ENCODE measurements around the gene SOX15.
"Not testable (repeated sequence)": the region's sequence is repeated elsewhere in the genome, so short reads cannot be mapped to it uniquely, and the experiment has no call there.

Gene SOX15

GRCh38 chr17:7615265-7615747 lies 25.4 kb upstream of the SOX15 start:
- H3K4me3 Mint-ChIP-seq, result peak overlapping the region; percentile 93
- peak overlapping the region; percentile 94 for H3K27ac Mint-ChIP-seq
- H3K36me3 Mint-ChIP-seq, result peaks cover 3% of the 10 kb centered on the region
- H3K9me3 Mint-ChIP-seq, result no peaks in the 10 kb centered on the region
- H3K4me1 Mint-ChIP-seq, result peaks cover 37% of the 10 kb centered on the region
- no peaks in the 10 kb centered on the region for H3K27me3 Mint-ChIP-seq

GRCh38 chr17:7614425-7615264 lies 24.8 kb upstream of the SOX15 start, which contains the start of gene FXR2:
TSS of gene FXR2 (minus strand) at chr17:7614897. CDS start at chr17:7614532, 365 bp downstream.
- Mint-ChIP-seq H3K9me3 (no peaks in the 10 kb centered on the region), H3K36me3 (peaks cover 3% of the 10 kb centered on the region), H3K27ac (peak within 1 kb of the TSS; percentile 98), H3K27me3 (no peaks in the 10 kb centered on the region), H3K4me3 (peak within 1 kb of the TSS; percentile 99), H3K4me1 (peaks cover 39% of the 10 kb centered on the region)

- no peaks in the 10 kb centered on the region for H3K27me3 Mint-ChIP-seq
- no peaks in the 10 kb centered on the region for H3K9me3 Mint-ChIP-seq
- H3K27ac Mint-ChIP-seq, result peak overlapping the region; percentile 98
- peak overlapping the region; percentile 99 for H3K4me3 Mint-ChIP-seq
- peaks cover 4% of the 10 kb centered on the region for H3K36me3 Mint-ChIP-seq
- peaks cover 44% of the 10 kb centered on the region for H3K4me1 Mint-ChIP-seq
These were observed 24.0 kb upstream of the SOX15 start for GRCh38 chr17:7613769-7614424.

DNA sequence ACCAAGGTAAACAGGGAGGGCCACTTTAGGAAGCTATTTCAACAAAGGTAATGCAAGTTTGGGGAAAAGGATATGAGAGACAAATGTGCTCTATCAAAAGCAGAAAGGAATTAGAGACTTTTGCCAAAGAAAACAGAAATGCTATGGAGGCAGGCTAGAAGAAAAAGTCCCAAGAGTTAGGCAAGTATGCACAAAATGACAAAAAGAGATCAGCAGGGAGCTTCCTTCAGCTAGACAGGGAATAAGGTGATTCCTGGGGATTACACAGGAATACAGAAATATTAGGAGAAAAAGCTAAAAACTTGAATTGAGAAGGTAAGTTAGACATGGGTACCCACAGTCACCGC lies 22.4 kb upstream of the SOX15 start:
- Mint-ChIP-seq H3K4me1 (peaks cover 49% of the 10 kb centered on the region), H3K36me3 (peaks cover 4% of the 10 kb centered on the region), H3K9me3 (no peaks in the 10 kb centered on the region), H3K27ac (peak overlapping the region; percentile 76), H3K4me3 (peak overlapping the region; percentile 99), H3K27me3 (no peaks in the 10 kb centered on the region)

DNA sequence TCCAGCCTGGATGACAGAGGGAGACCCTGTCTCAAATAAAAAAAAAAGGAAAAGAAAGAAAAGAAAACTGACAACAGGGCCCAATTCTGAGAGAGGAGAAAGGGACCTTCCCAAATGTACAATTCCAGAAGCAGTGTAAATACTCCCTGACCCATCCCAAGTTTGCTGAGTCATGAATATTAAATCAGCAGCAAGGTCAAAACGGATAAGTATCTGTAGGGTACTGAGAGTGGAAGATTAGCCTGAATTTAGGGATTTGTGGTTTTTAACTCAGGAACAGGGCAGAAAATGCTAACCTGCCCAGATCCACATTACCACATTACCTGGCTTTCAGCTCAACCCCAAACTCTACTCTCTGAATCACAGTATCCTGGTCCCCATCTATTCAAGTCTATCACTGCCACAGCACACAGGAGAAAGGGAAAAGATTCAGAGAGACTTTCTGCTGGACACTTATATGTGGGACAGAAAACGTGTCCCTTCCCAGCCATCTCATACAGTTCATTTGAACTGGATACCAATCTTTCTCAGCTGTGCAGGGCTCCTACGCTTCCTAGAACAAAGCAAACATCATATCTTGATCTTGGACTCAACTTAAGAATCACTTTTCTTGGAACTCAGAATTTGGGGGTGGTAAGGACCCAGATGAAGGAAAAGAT lies 21.9 kb upstream of the SOX15 start:
- Mint-ChIP-seq H3K27ac (peak overlapping the region; percentile 76), H3K4me1 (peaks cover 49% of the 10 kb centered on the region), H3K27me3 (no peaks in the 10 kb centered on the region), H3K4me3 (peak overlapping the region; percentile 99), H3K36me3 (peaks cover 4% of the 10 kb centered on the region), H3K9me3 (no peaks in the 10 kb centered on the region)

- Mint-ChIP-seq H3K4me3 (no peak overlapping the region), H3K27me3 (no peaks in the 10 kb centered on the region), H3K27ac (peak overlapping the region; percentile 35), H3K9me3 (no peaks in the 10 kb centered on the region), H3K4me1 (peaks cover 58% of the 10 kb centered on the region), H3K36me3 (peaks cover 6% of the 10 kb centered on the region)
These were observed 20.7 kb upstream of the SOX15 start for GRCh38 chr17:7610641-7611040.

GRCh38 chr17:7606280-7606679 lies 16.4 kb upstream of the SOX15 start:
- H3K4me1 Mint-ChIP-seq, result peaks cover 32% of the 10 kb centered on the region

GRCh38 chr17:7597561-7597960 lies 7.7 kb upstream of the SOX15 start:
- peaks cover 24% of the 10 kb centered on the region for H3K36me3 Mint-ChIP-seq
- not testable (repeated sequence) for H3K27ac Mint-ChIP-seq, H3K27me3 Mint-ChIP-seq, H3K9me3 Mint-ChIP-seq, H3K4me1 Mint-ChIP-seq, H3K4me3 Mint-ChIP-seq

More at GRCh38 chr17:7606280-7606679, 16.4 kb upstream of the SOX15 start:
- H3K27me3 Mint-ChIP-seq, result no peaks in the 10 kb centered on the region
- H3K9me3 Mint-ChIP-seq, result no peaks in the 10 kb centered on the region
- H3K27ac Mint-ChIP-seq, result no peak overlapping the region
- no peak overlapping the region for H3K4me3 Mint-ChIP-seq
- peaks cover 8% of the 10 kb centered on the region for H3K36me3 Mint-ChIP-seq

DNA sequence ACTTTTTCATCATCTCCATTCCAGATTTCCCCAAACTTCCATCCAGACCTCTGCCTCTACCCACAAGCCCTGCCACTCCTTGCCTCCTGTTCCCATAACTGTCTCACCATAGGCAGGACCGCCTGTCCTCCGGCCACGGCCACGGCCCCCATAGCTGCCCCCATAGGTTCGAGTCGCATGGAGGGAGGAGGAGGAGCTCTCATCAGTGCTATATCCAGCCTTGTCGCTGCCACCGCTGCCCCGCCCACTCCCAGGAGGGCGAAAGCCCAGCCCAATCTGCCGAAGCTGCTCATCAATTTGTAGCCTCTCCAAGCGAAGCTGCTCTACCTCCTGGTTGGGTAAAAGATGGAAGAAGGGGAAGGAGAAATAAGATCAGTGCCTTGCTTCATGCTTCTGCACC lies 3.4 kb upstream of the SOX15 start:
- Mint-ChIP-seq H3K4me1 (no peaks in the 10 kb centered on the region), H3K27ac (peak overlapping the region; percentile 19), H3K36me3 (peaks cover 23% of the 10 kb centered on the region), H3K27me3 (no peaks in the 10 kb centered on the region), H3K9me3 (no peaks in the 10 kb centered on the region), H3K4me3 (no peak overlapping the region)

DNA sequence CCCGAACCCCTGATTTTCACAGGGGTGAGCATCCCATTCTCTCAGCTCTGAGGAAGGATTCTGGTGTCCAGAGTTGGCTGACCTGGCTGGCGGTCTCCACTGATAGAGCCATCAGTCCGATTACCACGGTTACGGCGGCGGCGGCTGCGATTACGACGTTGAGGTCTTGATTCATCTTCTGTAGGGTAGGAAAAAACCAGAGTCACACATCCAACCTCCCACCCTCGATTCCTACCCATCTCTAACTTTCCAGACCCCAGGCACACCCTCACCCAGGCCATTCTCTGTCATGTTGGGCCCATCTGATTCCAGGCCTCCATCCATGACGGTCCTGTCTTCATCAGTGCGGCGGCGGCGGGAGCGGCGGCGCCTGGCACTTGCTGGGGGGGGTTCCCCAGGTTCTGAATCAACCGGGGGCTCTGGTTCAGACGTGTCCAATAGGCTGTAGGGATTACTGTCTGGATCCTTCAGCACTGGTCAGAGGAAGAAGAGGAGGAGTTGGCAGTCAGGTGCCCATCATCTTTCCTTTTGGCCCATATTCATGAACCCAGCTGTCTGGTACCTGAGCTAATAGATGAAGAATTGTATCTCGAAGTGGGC lies 2.6 kb upstream of the SOX15 start:
- Mint-ChIP-seq H3K36me3 (peaks cover 23% of the 10 kb centered on the region), H3K27me3 (no peaks in the 10 kb centered on the region), H3K4me1 (no peaks in the 10 kb centered on the region), H3K4me3 (no peak overlapping the region), H3K27ac (no peak overlapping the region), H3K9me3 (no peaks in the 10 kb centered on the region)

DNA sequence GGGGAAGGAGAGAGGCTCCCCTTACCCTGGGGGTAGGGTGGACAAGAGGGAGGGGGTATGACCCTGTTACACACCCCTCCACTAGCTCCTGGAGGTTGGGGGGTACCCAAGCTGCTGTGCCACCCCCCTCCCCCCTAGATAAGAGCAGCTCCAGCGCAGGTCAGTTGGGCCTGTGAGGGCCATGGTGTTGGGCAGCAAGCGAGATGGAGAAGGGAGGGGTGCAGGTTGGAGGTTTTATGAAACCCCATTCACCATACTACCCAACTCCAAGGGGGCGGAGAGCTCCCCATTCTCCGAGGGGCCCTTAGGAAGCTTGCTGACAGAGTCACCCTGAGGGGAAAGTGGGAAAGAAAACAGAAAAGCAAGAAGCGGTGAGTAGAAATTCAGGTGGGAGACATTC lies 1.7 kb upstream of the SOX15 start:
- Mint-ChIP-seq H3K27ac (no peak overlapping the region), H3K9me3 (no peaks in the 10 kb centered on the region), H3K27me3 (no peaks in the 10 kb centered on the region), H3K36me3 (peaks cover 21% of the 10 kb centered on the region), H3K4me3 (no peak overlapping the region), H3K4me1 (no peaks in the 10 kb centered on the region)

- Mint-ChIP-seq H3K9me3 (no peaks in the 10 kb centered on the region), H3K4me3 (no peak overlapping the region), H3K36me3 (peaks cover 21% of the 10 kb centered on the region), H3K27me3 (no peaks in the 10 kb centered on the region), H3K27ac (peak overlapping the region; percentile 74), H3K4me1 (peaks cover 2% of the 10 kb centered on the region)
These were observed 849 bp upstream of the SOX15 start for GRCh38 chr17:7590743-7591142.

- Mint-ChIP-seq H3K9me3 (no peaks in the 10 kb centered on the region), H3K27me3 (no peaks in the 10 kb centered on the region), H3K4me3 (no peak overlapping the region), H3K27ac (no peak overlapping the region), H3K36me3 (peaks cover 16% of the 10 kb centered on the region), H3K4me1 (peaks cover 14% of the 10 kb centered on the region)
These were observed 558 bp downstream of the SOX15 start for GRCh38 chr17:7589204-7589868.

GRCh38 chr17:7588553-7589203 lies 1.2 kb downstream of the SOX15 start:
- Mint-ChIP-seq H3K27ac (no peak overlapping the region), H3K36me3 (peaks cover 12% of the 10 kb centered on the region), H3K27me3 (no peaks in the 10 kb centered on the region), H3K9me3 (no peaks in the 10 kb centered on the region), H3K4me1 (peaks cover 20% of the 10 kb centered on the region), H3K4me3 (no peak overlapping the region)

All from activated naive CD4-positive, alpha-beta T cell treated with anti-CD3 and anti-CD28 coated beads, Interleukin-2, amount 50 U/mL, for 24 hours (primary cell).